Stimulated activated CD8-positive, alpha-beta memory T cell treated with anti-CD3 and anti-CD28 coated beads, Interleukin-4, amount 100 ng/mL, for 4 hours (primary cell): ENCODE measurements around the gene NHS.

Source experiments
- DNase-seq, 2 donors: peaks; one replicate each; pipeline ENCODE4 v3.0.0-alpha.2; 2020; ENCODE audit warnings: low read depth in 2 of 2, low spot score in 1 of 2

The NHS gene

GRCh38 chrX:17767734-17768133 lies 392.7 kb downstream of the NHS start:
- no peak for DNase-seq

GRCh38 chrX:17768997-17769396 lies 394.0 kb downstream of the NHS start:
- DNase-seq: no peak

- DNase-seq: no peak
These were observed 394.8 kb downstream of the NHS start for GRCh38 chrX:17769701-17770269.

GRCh38 chrX:17773221-17773876 lies 398.3 kb downstream of the NHS start:
- no peak for DNase-seq

GRCh38 chrX:17774053-17774452 lies 399.1 kb downstream of the NHS start:
- no peak for DNase-seq

GRCh38 chrX:17778997-17779396 lies 404.0 kb downstream of the NHS start:
- no peak for DNase-seq

GRCh38 chrX:17779434-17779833 lies 404.4 kb downstream of the NHS start:
- no peak for DNase-seq
